ENCODE data around the gene PPP2R5B.

PPP2R5B gene

GRCh38 chr11:64906314-64906635 is 18.2 kb upstream of the PPP2R5B start:
- Mint-ChIP-seq H3K27ac (no peak overlapping the region), H3K9me3 (no peaks in the 10 kb centered on the region), H3K4me1 (no peaks in the 10 kb centered on the region), H3K4me3 (no peak overlapping the region), H3K36me3 (ENCODE audit: low read depth) (peaks cover 25% of the 10 kb centered on the region), H3K27me3 (ENCODE audit: low read depth) (no peaks in the 10 kb centered on the region)
- no peak for TF ChIP-seq CTCF (IDR thresholded peaks at IDR 0.05; ENCODE audit: unreplicated experiment in 3 of 3)

DNA sequence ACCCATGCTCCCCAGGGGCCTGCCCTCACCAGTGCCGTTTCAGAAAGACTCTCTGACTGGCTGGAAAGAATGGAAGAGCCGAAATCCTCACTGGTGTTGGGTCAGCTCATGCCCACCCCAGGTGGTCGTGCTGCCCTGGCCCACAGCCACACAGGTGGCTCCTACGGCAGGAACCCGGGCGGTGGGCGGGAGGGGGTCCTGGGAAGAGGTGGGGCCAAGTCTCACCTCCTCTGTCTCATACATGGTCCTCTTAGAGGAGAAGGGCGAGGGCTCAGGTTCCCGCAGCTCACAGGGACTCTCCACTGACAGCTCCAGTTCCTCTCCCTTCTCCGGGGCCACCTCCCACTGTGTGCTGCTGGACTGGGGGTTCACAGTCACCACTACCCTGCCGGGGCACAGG is 15.7 kb upstream of the PPP2R5B start:
- Mint-ChIP-seq H3K27me3 (ENCODE audit: low read depth) (no peaks in the 10 kb centered on the region), H3K4me1 (no peaks in the 10 kb centered on the region), H3K4me3 (no peak overlapping the region), H3K9me3 (no peaks in the 10 kb centered on the region), H3K36me3 (ENCODE audit: low read depth) (peaks cover 27% of the 10 kb centered on the region), H3K27ac (no peak overlapping the region)
- TF ChIP-seq CTCF (IDR thresholded peaks at IDR 0.05; ENCODE audit: unreplicated experiment in 3 of 3) = no peak

GRCh38 chr11:64909653-64910343 is 14.7 kb upstream of the PPP2R5B start:
- no peak overlapping the region for H3K27ac Mint-ChIP-seq
- peaks cover 31% of the 10 kb centered on the region for H3K36me3 Mint-ChIP-seq (ENCODE audit: low read depth)
- no peak for TF ChIP-seq CTCF (IDR thresholded peaks at IDR 0.05; ENCODE audit: unreplicated experiment in 3 of 3)
- no peaks in the 10 kb centered on the region for H3K27me3 Mint-ChIP-seq (ENCODE audit: low read depth)
- H3K4me1 Mint-ChIP-seq = no peaks in the 10 kb centered on the region
- no peaks in the 10 kb centered on the region for H3K9me3 Mint-ChIP-seq
- no peak overlapping the region for H3K4me3 Mint-ChIP-seq

- H3K9me3 Mint-ChIP-seq = no peaks in the 10 kb centered on the region
Observed at GRCh38 chr11:64910451-64911093, 13.9 kb upstream of the PPP2R5B start.

DNA sequence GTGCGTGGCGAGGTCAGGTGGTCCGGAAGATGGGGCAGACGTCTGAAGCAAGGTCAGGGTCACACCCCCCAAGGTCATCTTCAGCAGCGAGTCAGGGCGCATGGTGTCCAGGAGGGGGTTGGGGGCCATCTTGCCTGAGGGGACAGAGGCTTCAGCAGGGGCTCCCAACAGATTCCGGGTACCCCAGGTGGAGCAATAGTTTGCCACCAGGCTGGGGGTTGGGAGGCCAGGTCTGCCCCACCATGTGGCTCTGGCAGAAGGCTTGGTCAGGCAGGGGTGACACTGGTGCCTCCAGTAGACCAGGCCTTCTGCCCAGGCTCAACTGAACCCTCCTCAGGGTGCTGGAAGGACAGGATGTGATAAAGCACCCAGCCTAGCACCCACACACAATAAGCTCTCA is 13.3 kb upstream of the PPP2R5B start:
- Mint-ChIP-seq H3K36me3 (ENCODE audit: low read depth) (peaks cover 26% of the 10 kb centered on the region), H3K4me3 (no peak overlapping the region), H3K27me3 (ENCODE audit: low read depth) (no peaks in the 10 kb centered on the region), H3K4me1 (no peaks in the 10 kb centered on the region), H3K9me3 (no peaks in the 10 kb centered on the region), H3K27ac (no peak overlapping the region)
- no peak for TF ChIP-seq CTCF (IDR thresholded peaks at IDR 0.05; ENCODE audit: unreplicated experiment in 3 of 3)

More at GRCh38 chr11:64910451-64911093, 13.9 kb upstream of the PPP2R5B start:
- no peak overlapping the region for H3K4me3 Mint-ChIP-seq
- peaks cover 26% of the 10 kb centered on the region for H3K36me3 Mint-ChIP-seq (ENCODE audit: low read depth)
- H3K4me1 Mint-ChIP-seq = no peaks in the 10 kb centered on the region
- H3K27me3 Mint-ChIP-seq (ENCODE audit: low read depth) = no peaks in the 10 kb centered on the region
- TF ChIP-seq CTCF (IDR thresholded peaks at IDR 0.05; ENCODE audit: unreplicated experiment in 3 of 3) = no peak
- H3K27ac Mint-ChIP-seq = no peak overlapping the region

- H3K9me3 Mint-ChIP-seq = no peaks in the 10 kb centered on the region
- H3K4me1 Mint-ChIP-seq = no peaks in the 10 kb centered on the region
- H3K4me3 Mint-ChIP-seq = no peak overlapping the region
- no peak for TF ChIP-seq CTCF (IDR thresholded peaks at IDR 0.05; ENCODE audit: unreplicated experiment in 3 of 3)
- no peak overlapping the region for H3K27ac Mint-ChIP-seq
- peaks cover 26% of the 10 kb centered on the region for H3K36me3 Mint-ChIP-seq (ENCODE audit: low read depth)
- H3K27me3 Mint-ChIP-seq (ENCODE audit: low read depth) = no peaks in the 10 kb centered on the region
Observed at GRCh38 chr11:64911689-64912088, 12.8 kb upstream of the PPP2R5B start.
